A549 (cell line): ENCODE results near the gene C1QL3. TPM values are rescaled to one million over a fixed set of nuclear protein-coding genes. Genes with fewer than 3 reads are reported as not detected.

ENCODE experiments used
- ATAC-seq, 2 experiments: fragments of 200-7000 bp in 1 of 2; fragments of >200 bp in 1 of 2; cut with Nextera tagmentation in 1 of 2; cut with Tn5 transposase in 1 of 2; 3 replicates each; pipeline versions ENCODE4 v1.8.0 to v1.9.1; 2018 to 2020; ENCODE audit warnings: mild to moderate bottlenecking in 1 of 2, moderate library complexity in 1 of 2
- CTCF ChIA-PET: fragments of 300-600 bp; sonication (Branson Sonifier 250); formaldehyde crosslinking; extraction: SDS; loops from one replicate; lab custom pipeline; 2021; ENCODE audit warnings: antibody characterized with exemption, inconsistent platforms; lab: Yijun Ruan, JAX
- POLR2A ChIA-PET: fragments of 350-600 bp; formaldehyde crosslinking; extraction: SDS; loops from one replicate; lab custom pipeline; 2021; ENCODE audit warnings: antibody characterized with exemption, inconsistent platforms; lab: Yijun Ruan, JAX
- DNase-seq, 2 experiments: peaks; one replicate each; pipeline versions ENCODE4 v3.0.0 to v3.0.0-alpha.2; 2011 to 2016; ENCODE audit warnings: low read depth in 1 of 2, low spot score in 1 of 2
- FAIRE-seq: peaks from 2 replicates; lab custom pipeline; 2011; peaks lifted over from hg19 to GRCh38; lab: Jason Lieb, UNC
- H3K27ac ChIP-seq, 2 experiments: fragments of >200 bp; sonication (Bioruptor Twin); formaldehyde crosslinking; 3 replicates each; pipeline ENCODE4 v1.5.1; 2016 to 2017
- H3K4me1 ChIP-seq: fragments of >200 bp; sonication (Bioruptor Twin); formaldehyde crosslinking; 3 replicates; pipeline ENCODE4 v1.6.1; 2016
- H3K4me2 ChIP-seq: fragments of >200 bp; sonication (Bioruptor Twin); formaldehyde crosslinking; 3 replicates; pipeline ENCODE4 v1.6.1; 2016
- H3K4me3 ChIP-seq: fragments of >200 bp; sonication (Bioruptor Twin); formaldehyde crosslinking; 3 replicates; pipeline ENCODE4 v1.5.1; 2016
- H3K9me3 ChIP-seq: fragments of >200 bp; sonication (Bioruptor Twin); formaldehyde crosslinking; 3 replicates; pipeline ENCODE4 v1.6.1; 2016
- CBX2 ChIP-seq: fragments of 200-600 bp; sonication (generic); IDR thresholded peaks from 2 replicates; pipeline ENCODE4 v1.6.1; 2016; ENCODE audit warnings: low read depth, mild to moderate bottlenecking, borderline replicate concordance
- CBX8 ChIP-seq: fragments of 200-600 bp; sonication (generic); IDR thresholded peaks from 2 replicates; pipeline ENCODE4 v1.6.1; 2016
- CHD2 ChIP-seq: fragments of 150-350 bp; IDR thresholded peaks from 2 replicates; pipeline ENCODE4 v1.6.1; 2014; ENCODE audit warnings: low read length; ENCODE audit not compliant: partially characterized antibody
- ESRRA ChIP-seq: fragments of 150-350 bp; IDR thresholded peaks from 2 replicates; pipeline ENCODE4 v1.6.1; 2014; ENCODE audit warnings: mild to moderate bottlenecking, low read length, borderline replicate concordance
- FOSB ChIP-seq: fragments of 250-450 bp; sonication (Bioruptor Pico); IDR thresholded peaks from 2 replicates; pipeline ENCODE4 v1.5.0; 2020; ENCODE audit warnings: mild to moderate bottlenecking, moderate library complexity
- FOXS1 ChIP-seq: fragments of 250-450 bp; sonication (Bioruptor Pico); IDR thresholded peaks from 2 replicates; pipeline ENCODE4 v1.5.0; 2020; ENCODE audit warnings: mild to moderate bottlenecking, moderate library complexity
- HES2 ChIP-seq: fragments of >200 bp; sonication (Bioruptor Twin); formaldehyde crosslinking; IDR thresholded peaks from 2 replicates; pipeline ENCODE4 v1.6.1; 2016
- HEYL ChIP-seq: fragments of 250-450 bp; sonication (Bioruptor Pico); IDR thresholded peaks from 2 replicates; pipeline ENCODE4 v1.8.0; 2021; ENCODE audit warnings: mild to moderate bottlenecking, moderate library complexity
- KDM5A ChIP-seq: fragments of 200-600 bp; sonication (generic); IDR thresholded peaks from 2 replicates; pipeline ENCODE4 v1.6.1; 2016; ENCODE audit warnings: antibody characterized with exemption, mild to moderate bottlenecking
- MYC ChIP-seq: IDR thresholded peaks from 2 replicates; pipeline ENCODE4 v1.6.1; 2012; ENCODE audit warnings: mild to moderate bottlenecking, inconsistent platforms, low read length, improper control_type of control experiment, borderline replicate concordance
- PHF8 ChIP-seq: fragments of 200-600 bp; sonication (generic); IDR thresholded peaks from 2 replicates; pipeline ENCODE4 v1.6.1; 2016; ENCODE audit warnings: low read depth, mild to moderate bottlenecking, antibody characterized with exemption, moderate library complexity, borderline replicate concordance
- POLR2A ChIP-seq: IDR thresholded peaks from 2 replicates; pipeline ENCODE4 v1.6.1; 2012; ENCODE audit warnings: mild to moderate bottlenecking, low read length
- RCOR1 ChIP-seq: fragments of 150-350 bp; IDR thresholded peaks from 2 replicates; pipeline ENCODE4 v1.6.1; 2014; ENCODE audit warnings: antibody characterized with exemption, low read length, low read depth
- RNF2 ChIP-seq: fragments of 200-600 bp; sonication (generic); IDR thresholded peaks from 2 replicates; pipeline ENCODE4 v1.6.1; 2016; ENCODE audit warnings: low read depth, mild to moderate bottlenecking, antibody characterized with exemption, moderate library complexity, borderline replicate concordance
- SREBF2 ChIP-seq: fragments of 450-650 bp; IDR thresholded peaks from 2 replicates; pipeline ENCODE4 v1.6.1; 2014; ENCODE audit warnings: mild to moderate bottlenecking, moderate library complexity
- TP53 ChIP-seq: fragments of 250-450 bp; sonication (Bioruptor Pico); IDR thresholded peaks from 2 replicates; pipeline ENCODE4 v1.5.0; 2021; ENCODE audit warnings: mild to moderate bottlenecking, moderate library complexity
- ZFP36 ChIP-seq: fragments of 450-650 bp; IDR thresholded peaks from 2 replicates; pipeline ENCODE4 v1.6.1; 2014; ENCODE audit warnings: borderline replicate concordance; ENCODE audit not compliant: partially characterized antibody
- WGBS: methylation state at CpG from one replicate; pipeline ENCODE4 v1.1.6; 2017; ENCODE audit errors: missing lambda C conversion rate; 5-methylcytosine and 5-hydroxymethylcytosine counted together
- polyA plus RNA-seq, 4 experiments: library from polyadenylated mRNA; depleted of rRNA in 3 of 4; stranded (reverse); fragments of >200 nt; fragmentation: RNase III in 1 of 4; extraction: RNeasy Plus Mini Kit Qiagen cat#74134 plus additional on column Dnase treatment in 1 of 4; gene quantifications; 2 replicates in 3 of 4; 3 replicates in 1 of 4; pipeline ENCODE4 v1.2.3, GENCODE V29; 2011 to 2017
- TF ChIP-seq, protein P1 (sequence below): fragments of 250-450 bp; sonication (Bioruptor Pico); IDR thresholded peaks from 2 replicates; pipeline ENCODE4 v1.5.0; 2021; ENCODE audit warnings: mild to moderate bottlenecking, moderate library complexity, borderline replicate concordance
- TF ChIP-seq, protein P2 (sequence below): IDR thresholded peaks from 2 replicates; pipeline ENCODE4 v1.6.1; 2012
- TF ChIP-seq, protein P3 (sequence below): fragments of 250-450 bp; sonication (Bioruptor Pico); IDR thresholded peaks from 2 replicates; pipeline ENCODE4 v1.5.0; 2020; ENCODE audit warnings: low read depth, mild to moderate bottlenecking, moderate library complexity
- TF ChIP-seq, protein P4 (sequence below): fragments of 450-650 bp; IDR thresholded peaks from 2 replicates; pipeline ENCODE4 v1.6.1; 2014; ENCODE audit warnings: antibody characterized with exemption

C1QL3 gene
- polyA plus RNA-seq, 2 of the 4 experiments (the other 2 are of a cell fraction), result not detected

- H3K4me3 ChIP-seq, result no peak overlapping the region
- POLR2A ChIA-PET, result no interaction called here
- CTCF ChIA-PET, result interaction anchor here (0.7 to 1.0 kb wide), 2 partner anchors 123 to 1650 kb away, joined by 3 to 4 read pairs; no protein-coding TSS in a partner anchor
- ATAC-seq (peak in 1 of 2 experiments; percentile 47; a peak in 3 of 6 replicates), FAIRE-seq (no peak), DNase-seq (no peak)
- no peaks in the 10 kb centered on the region for H3K4me1 ChIP-seq
- TF ChIP-seq, protein P1, sequence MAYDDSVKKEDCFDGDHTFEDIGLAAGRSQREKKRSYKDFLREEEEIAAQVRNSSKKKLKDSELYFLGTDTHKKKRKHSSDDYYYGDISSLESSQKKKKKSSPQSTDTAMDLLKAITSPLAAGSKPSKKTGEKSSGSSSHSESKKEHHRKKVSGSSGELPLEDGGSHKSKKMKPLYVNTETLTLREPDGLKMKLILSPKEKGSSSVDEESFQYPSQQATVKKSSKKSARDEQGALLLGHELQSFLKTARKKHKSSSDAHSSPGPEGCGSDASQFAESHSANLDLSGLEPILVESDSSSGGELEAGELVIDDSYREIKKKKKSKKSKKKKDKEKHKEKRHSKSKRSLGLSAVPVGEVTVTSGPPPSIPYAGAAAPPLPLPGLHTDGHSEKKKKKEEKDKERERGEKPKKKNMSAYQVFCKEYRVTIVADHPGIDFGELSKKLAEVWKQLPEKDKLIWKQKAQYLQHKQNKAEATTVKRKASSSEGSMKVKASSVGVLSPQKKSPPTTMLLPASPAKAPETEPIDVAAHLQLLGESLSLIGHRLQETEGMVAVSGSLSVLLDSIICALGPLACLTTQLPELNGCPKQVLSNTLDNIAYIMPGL (CRISPR knock-in tag), result no peak
- TF ChIP-seq CHD2 (no peak), POLR2A (no peak), TP53 (CRISPR knock-in tag) (no peak), ESRRA (no peak), CBX8 (no peak), ZFP36 (no peak), FOSB (CRISPR knock-in tag) (no peak), HEYL (CRISPR knock-in tag) (no peak), MYC (no peak), SREBF2 (no peak), PHF8 (no peak), HES2 (no peak)
- TF ChIP-seq, protein P2, sequence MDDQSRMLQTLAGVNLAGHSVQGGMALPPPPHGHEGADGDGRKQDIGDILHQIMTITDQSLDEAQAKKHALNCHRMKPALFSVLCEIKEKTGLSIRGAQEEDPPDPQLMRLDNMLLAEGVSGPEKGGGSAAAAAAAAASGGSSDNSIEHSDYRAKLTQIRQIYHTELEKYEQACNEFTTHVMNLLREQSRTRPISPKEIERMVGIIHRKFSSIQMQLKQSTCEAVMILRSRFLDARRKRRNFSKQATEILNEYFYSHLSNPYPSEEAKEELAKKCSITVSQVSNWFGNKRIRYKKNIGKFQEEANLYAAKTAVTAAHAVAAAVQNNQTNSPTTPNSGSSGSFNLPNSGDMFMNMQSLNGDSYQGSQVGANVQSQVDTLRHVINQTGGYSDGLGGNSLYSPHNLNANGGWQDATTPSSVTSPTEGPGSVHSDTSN, result no peak
- TF ChIP-seq, protein P3, sequence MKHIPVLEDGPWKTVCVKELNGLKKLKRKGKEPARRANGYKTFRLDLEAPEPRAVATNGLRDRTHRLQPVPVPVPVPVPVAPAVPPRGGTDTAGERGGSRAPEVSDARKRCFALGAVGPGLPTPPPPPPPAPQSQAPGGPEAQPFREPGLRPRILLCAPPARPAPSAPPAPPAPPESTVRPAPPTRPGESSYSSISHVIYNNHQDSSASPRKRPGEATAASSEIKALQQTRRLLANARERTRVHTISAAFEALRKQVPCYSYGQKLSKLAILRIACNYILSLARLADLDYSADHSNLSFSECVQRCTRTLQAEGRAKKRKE (CRISPR knock-in tag), result no peak
- TF ChIP-seq, protein P4, sequence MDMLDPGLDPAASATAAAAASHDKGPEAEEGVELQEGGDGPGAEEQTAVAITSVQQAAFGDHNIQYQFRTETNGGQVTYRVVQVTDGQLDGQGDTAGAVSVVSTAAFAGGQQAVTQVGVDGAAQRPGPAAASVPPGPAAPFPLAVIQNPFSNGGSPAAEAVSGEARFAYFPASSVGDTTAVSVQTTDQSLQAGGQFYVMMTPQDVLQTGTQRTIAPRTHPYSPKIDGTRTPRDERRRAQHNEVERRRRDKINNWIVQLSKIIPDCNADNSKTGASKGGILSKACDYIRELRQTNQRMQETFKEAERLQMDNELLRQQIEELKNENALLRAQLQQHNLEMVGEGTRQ, result no peak
- WGBS, result 42% methylated on average over 6 of the region's 7 CpGs
- peak overlapping the region; percentile 47; the same call in 2 of the 3 replicates for H3K4me2 ChIP-seq
- no peaks in the 10 kb centered on the region for H3K9me3 ChIP-seq
- no peak overlapping the region for H3K27ac ChIP-seq
These were observed 44.6 kb upstream of the C1QL3 start for GRCh38 chr10:16566202-16566805.

GRCh38 chr10:16565604-16566003, 43.9 kb upstream of the C1QL3 start:
- no peak for TF ChIP-seq CBX2
- TF ChIP-seq RCOR1, result no peak
- TF ChIP-seq, protein P4, result no peak
- no peak for TF ChIP-seq PHF8
- TF ChIP-seq HES2, result no peak
- no peak for TF ChIP-seq FOXS1 (CRISPR knock-in tag)
- TF ChIP-seq KDM5A, result no peak
- no peak for TF ChIP-seq RNF2
- ATAC-seq, result no peak

More at GRCh38 chr10:16565604-16566003, 43.9 kb upstream of the C1QL3 start:
- H3K9me3 ChIP-seq, result no peaks in the 10 kb centered on the region
- FAIRE-seq (no peak), DNase-seq (no peak)
- 52% methylated on average over 3 of the region's 3 CpGs for WGBS
- H3K4me3 ChIP-seq, result no peak overlapping the region
- H3K4me1 ChIP-seq, result no peaks in the 10 kb centered on the region
- ChIA-PET POLR2A (no interaction called here), CTCF (interaction anchor here (0.7 to 0.9 kb wide), 2 partner anchors 25 to 1651 kb away, joined by 3 read pairs; no protein-coding TSS in a partner anchor)
- no peak overlapping the region for H3K27ac ChIP-seq
- peak overlapping the region; percentile 47; the same call in 2 of the 3 replicates for H3K4me2 ChIP-seq
